Left lung (tissue), 10 donors: ENCODE measurements around the gene HK1. TPM values are rescaled to one million over a fixed set of nuclear protein-coding genes. Genes with fewer than 3 reads are reported as not detected.

Experiments
- ATAC-seq: fragments of 200-7000 bp; cut with Tn5 transposase; one replicate; pipeline ENCODE4 v1.9.1; 2020; ENCODE audit warnings: moderate library complexity
- DNase-seq, 4 donors: peaks; one replicate each; pipeline ENCODE4 v3.0.0-alpha.2; 2013 to 2020
- H3K27ac ChIP-seq, 2 donors: fragments of 200-600 bp; sonication (generic) in 1 of 2; one replicate each; pipeline versions ENCODE4 v1.5.0 to v1.8.0; 2020 to 2021
- H3K27me3 ChIP-seq, 2 donors: fragments of 200-600 bp; sonication (generic) in 1 of 2; one replicate each; pipeline versions ENCODE4 v1.5.0 to v1.8.0; 2020 to 2021
- H3K36me3 ChIP-seq, 2 donors: fragments of 200-600 bp; sonication (generic) in 1 of 2; one replicate each; pipeline versions ENCODE4 v1.5.0 to v1.8.0; 2020 to 2021
- H3K4me1 ChIP-seq, 2 donors: fragments of 200-600 bp; one replicate each; pipeline ENCODE4 v1.8.0; 2021
- H3K4me3 ChIP-seq, 2 donors: fragments of 200-600 bp; sonication (generic) in 1 of 2; one replicate each; pipeline versions ENCODE4 v1.5.0 to v1.8.0; 2020 to 2021; ENCODE audit warnings: mild to moderate bottlenecking in 1 of 2
- H3K9me3 ChIP-seq, 2 donors: fragments of 200-600 bp; sonication (generic) in 1 of 2; one replicate each; pipeline versions ENCODE4 v1.5.0 to v1.8.0; 2020 to 2021
- intact Hi-C, 2 donors: fragments of 100-400 bp; cut with DNase I; formaldehyde crosslinking; loops; one replicate each; pipeline versions ENCODE4 v1.11.2 to v1.14.2; 2022
- polyA plus RNA-seq, 6 donors: library from polyadenylated mRNA; unstranded; fragments of 120-200 nt; gene quantifications; one replicate each; pipeline ENCODE4 v1.2.1, GENCODE V29; 2013; ENCODE audit not compliant: insufficient read length in 6 of 6
- total RNA-seq, 2 donors: library from RNA; stranded (reverse); fragmentation: NEBNext Ultra II Directional; extraction: Animal tissue kit (Norgen Biotek cat#: 25700); gene quantifications; one replicate each; pipeline ENCODE4 v1.2.1, GENCODE V29; 2021
- TF ChIP-seq, protein P1 (sequence below), 2 donors: fragments of 200-600 bp; sonication (generic) in 1 of 2; IDR thresholded peaks; one replicate each; pipeline versions ENCODE4 v1.5.0 to v1.8.0; 2021; ENCODE audit warnings: antibody characterized with exemption in 2 of 2
- donor health status: DM: no; HTN: yes; CAD: no.
- donor health status: DM: no; HTN: no; CAD: no.

HK1 gene
- total and polyA plus RNA-seq, 8 donors = 51.5 to 126 (median 57.8) TPM

DNA sequence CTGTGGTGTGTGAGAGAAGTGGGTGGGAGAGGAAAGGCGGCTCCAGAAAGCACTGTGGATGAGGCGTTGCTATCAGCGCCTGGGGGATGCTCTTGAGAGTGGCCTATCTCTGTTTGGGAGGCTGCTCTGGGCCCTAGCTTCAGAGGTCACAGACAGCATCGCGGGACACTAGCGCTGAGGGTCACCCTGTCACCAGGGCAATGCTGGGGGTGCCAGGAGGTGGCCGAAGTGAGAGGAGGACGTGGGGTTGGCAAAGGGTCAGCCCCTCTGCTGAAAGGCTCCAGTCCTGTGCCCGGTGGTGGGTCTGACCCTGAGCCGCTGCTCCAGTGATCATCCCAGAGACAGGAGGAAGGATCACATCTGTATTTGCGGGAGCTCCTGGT is 141.4 kb downstream of the HK1 start:
- Histone ChIP-seq H3K9me3 (no peaks in the 10 kb centered on the region), H3K4me1 (peaks cover 0 to 12% of the 10 kb centered on the region in 2 donors), H3K36me3 (no peaks in the 10 kb centered on the region), H3K4me3 (no peak overlapping the region), H3K27me3 (no peaks in the 10 kb centered on the region), H3K27ac (no peak overlapping the region)
- ATAC-seq (no peak), DNase-seq (peak in 1 of 4 donors; percentile 16)
- TF ChIP-seq, protein P1, sequence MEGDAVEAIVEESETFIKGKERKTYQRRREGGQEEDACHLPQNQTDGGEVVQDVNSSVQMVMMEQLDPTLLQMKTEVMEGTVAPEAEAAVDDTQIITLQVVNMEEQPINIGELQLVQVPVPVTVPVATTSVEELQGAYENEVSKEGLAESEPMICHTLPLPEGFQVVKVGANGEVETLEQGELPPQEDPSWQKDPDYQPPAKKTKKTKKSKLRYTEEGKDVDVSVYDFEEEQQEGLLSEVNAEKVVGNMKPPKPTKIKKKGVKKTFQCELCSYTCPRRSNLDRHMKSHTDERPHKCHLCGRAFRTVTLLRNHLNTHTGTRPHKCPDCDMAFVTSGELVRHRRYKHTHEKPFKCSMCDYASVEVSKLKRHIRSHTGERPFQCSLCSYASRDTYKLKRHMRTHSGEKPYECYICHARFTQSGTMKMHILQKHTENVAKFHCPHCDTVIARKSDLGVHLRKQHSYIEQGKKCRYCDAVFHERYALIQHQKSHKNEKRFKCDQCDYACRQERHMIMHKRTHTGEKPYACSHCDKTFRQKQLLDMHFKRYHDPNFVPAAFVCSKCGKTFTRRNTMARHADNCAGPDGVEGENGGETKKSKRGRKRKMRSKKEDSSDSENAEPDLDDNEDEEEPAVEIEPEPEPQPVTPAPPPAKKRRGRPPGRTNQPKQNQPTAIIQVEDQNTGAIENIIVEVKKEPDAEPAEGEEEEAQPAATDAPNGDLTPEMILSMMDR (IDR thresholded peaks at IDR 0.05) = no peak
- intact Hi-C loops = loop anchor here (10.0 kb wide), 2 partner anchors 85 to 215 kb away; partner anchors contain the start of gene FAM241B (in 1 of the 2)

DNA sequence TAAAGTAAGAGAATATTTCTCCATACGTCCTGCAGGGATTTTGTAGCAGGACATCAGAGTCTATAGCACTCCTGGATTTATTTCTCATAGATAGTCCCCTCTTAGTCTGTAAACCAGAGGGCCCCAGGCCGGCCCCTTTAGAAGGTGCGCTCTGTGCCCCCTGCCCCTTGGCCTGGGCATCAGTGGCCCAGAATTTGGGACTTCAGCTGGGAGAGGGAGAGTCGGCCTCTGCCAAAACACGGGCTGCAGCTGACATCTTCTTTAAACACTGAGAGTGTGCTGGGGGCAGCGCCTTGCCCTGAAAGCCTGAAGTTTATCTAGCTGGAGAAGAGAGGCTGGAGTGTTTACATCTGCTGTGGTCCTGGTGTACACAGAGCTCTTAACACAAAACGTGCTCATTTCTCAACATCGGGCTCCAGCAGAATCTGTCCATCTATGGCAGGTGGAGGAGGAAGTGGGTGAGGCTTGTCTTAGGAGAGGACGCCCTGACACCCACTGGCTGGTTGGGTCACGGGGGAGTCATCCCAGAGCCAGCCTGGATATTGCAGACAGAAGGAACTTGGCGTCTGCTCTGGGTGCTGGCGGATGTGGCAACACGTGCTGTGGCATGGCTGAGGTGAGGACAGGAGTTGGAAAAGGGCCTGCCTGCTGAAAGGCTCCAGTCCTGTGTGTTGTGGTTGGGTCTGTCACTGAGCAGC is 143.5 kb downstream of the HK1 start:
- intact Hi-C loops = no loop called here
- DNase-seq (peak in 3 of 4 donors; percentile 73 to 88 (median 87)), ATAC-seq (peak; percentile 90)
- Histone ChIP-seq H3K9me3 (no peaks in the 10 kb centered on the region), H3K27ac (no peak overlapping the region), H3K27me3 (no peaks in the 10 kb centered on the region), H3K4me3 (no peak overlapping the region), H3K4me1 (peaks cover 0 to 27% of the 10 kb centered on the region in 2 donors), H3K36me3 (no peaks in the 10 kb centered on the region)
- TF ChIP-seq, protein P1 (IDR thresholded peaks at IDR 0.05) = no peak

DNA sequence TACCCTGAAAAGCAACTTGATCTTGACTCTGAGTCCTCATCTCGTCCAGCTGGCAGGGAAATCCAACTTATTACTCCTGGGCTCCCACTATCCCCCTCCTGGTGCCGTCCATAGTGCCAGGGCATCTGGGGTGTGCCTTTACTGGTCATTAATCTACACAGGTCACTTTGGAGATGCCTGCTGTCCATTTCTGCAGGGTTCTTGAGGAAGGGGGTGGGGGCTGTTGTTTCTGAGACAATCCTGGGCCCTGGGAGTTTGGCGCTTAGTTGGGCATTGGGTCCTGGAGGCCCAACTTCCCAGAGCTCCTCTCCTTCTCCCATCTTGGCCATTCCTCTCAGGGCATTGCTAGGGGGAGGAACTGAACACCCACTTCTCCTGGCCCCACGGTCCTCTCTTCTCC is 144.4 kb downstream of the HK1 start:
- ATAC-seq (no peak), DNase-seq (peak in 1 of 4 donors; percentile 14)
- no peaks in the 10 kb centered on the region for H3K9me3 ChIP-seq
- TF ChIP-seq, protein P1 (IDR thresholded peaks at IDR 0.05) = no peak
- H3K36me3 ChIP-seq = no peaks in the 10 kb centered on the region
- no peaks in the 10 kb centered on the region for H3K27me3 ChIP-seq
- intact Hi-C loops = no loop called here
- H3K4me1 ChIP-seq = peaks cover 0 to 28% of the 10 kb centered on the region in 2 donors
- no peak overlapping the region for H3K4me3 ChIP-seq
- no peak overlapping the region for H3K27ac ChIP-seq

DNA sequence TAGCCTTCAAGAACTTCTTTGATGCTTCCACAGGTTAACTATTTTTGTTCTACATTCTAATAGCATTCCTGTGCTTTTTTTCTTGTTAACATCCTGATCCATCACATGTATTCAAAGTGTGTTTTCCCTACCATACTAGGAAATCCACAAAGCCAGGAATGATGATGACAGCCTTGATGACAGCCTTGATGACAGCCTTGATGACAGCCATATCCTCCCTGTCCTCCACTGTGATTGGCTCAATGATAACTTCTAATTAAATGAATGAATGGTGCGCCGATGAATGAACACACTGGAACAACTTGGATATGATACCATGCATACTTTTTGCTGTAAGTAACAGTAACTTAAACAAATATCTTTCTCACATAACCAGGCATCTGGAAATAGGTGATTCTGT is 146.7 kb downstream of the HK1 start:
- Histone ChIP-seq H3K36me3 (no peaks in the 10 kb centered on the region), H3K4me1 (peaks cover 0 to 28% of the 10 kb centered on the region in 2 donors), H3K27ac (no peak overlapping the region), H3K27me3 (no peaks in the 10 kb centered on the region), H3K9me3 (no peaks in the 10 kb centered on the region), H3K4me3 (no peak overlapping the region)
- intact Hi-C loops = loop anchor here in 1 of 2 donors (5.0 kb wide), 1 partner anchor 82 kb away; no protein-coding TSS in a partner anchor
- no peak for ATAC-seq
- TF ChIP-seq, protein P1 (IDR thresholded peaks at IDR 0.05) = no peak
- DNase-seq = no peak

DNA sequence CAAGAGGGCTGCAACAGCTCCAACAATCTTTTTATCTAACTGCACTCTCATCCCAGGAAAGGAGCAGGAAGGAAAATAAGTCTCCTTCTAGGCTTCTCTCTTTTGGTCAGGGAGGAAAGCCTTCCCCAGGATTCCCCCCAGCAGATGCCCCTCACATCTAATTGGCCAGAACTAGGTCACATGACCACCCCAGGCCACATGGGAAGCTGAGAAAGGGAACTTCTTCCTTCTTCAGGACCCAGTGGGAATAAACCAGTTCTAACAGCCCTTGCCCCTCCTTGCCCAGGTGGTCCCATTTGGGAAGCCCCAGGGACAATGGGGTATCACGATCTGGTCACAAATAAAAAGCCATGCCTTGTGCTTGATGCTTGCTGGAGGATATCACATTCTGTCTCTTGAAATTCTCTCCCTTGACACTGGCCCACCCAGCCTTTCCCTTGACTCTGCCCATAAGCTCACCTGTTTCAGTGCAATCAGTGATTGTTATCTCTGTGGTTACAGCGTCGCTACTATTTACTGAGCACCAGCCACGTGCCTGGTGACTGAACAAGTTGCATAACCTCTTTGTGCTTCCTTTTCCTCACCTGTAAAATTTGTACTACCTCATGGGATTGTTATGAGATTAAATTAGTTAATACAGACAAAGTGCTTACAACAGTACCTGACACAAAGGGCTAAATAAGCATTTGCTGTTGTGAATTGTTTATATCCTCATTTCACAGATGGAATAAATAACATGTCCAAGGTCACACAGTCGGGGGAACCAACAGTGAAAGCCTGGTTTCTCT is 147.4 kb downstream of the HK1 start:
- peaks cover 0 to 28% of the 10 kb centered on the region in 2 donors for H3K4me1 ChIP-seq
- intact Hi-C loops = loop anchor here in 1 of 2 donors (5.0 kb wide), 1 partner anchor 82 kb away; no protein-coding TSS in a partner anchor
- TF ChIP-seq, protein P1 (IDR thresholded peaks at IDR 0.05) = no peak
- peak; percentile 38 for ATAC-seq
- no peak for DNase-seq
- no peaks in the 10 kb centered on the region for H3K36me3 ChIP-seq
- no peak overlapping the region for H3K4me3 ChIP-seq
- peak overlapping the region; percentile 36 to 58 for H3K27ac ChIP-seq
- H3K27me3 ChIP-seq = no peaks in the 10 kb centered on the region
- H3K9me3 ChIP-seq = no peaks in the 10 kb centered on the region
